ENCODE measurements around the gene DUSP14.

Gene DUSP14

GRCh38 chr17:37555386-37555785 is 65.7 kb downstream of the DUSP14 start:
- Histone ChIP-seq H3K4me3 (ENCODE audit: low read depth in 1 of 2, low read length in 2 of 2) (no peak overlapping the region), H3K9me3 (ENCODE audit: insufficient read depth, low read length, severe bottlenecking) (no peaks in the 10 kb centered on the region), H4K20me1 (ENCODE audit: insufficient read depth, low read length) (no peaks in the 10 kb centered on the region), H3K4me1 (ENCODE audit: insufficient read depth, low read length) (no peaks in the 10 kb centered on the region), H3K27ac (ENCODE audit: low read length) (no peak overlapping the region), H3K79me2 (ENCODE audit: insufficient read depth, low read length) (peaks cover 8% of the 10 kb centered on the region; the same call in 1 of the 2 replicates), H3K9ac (ENCODE audit: low read depth, low read length) (no peak overlapping the region), H3K4me2 (ENCODE audit: insufficient read depth, low read length) (no peak overlapping the region), H3K27me3 (ENCODE audit: insufficient read depth, low read length, poor library complexity) (no peaks in the 10 kb centered on the region), H2AFZ (ENCODE audit: low read depth, low read length) (no peak overlapping the region), H3K36me3 (ENCODE audit: insufficient read depth, low read length) (peaks cover 76% of the 10 kb centered on the region)
- ATAC-seq (ENCODE audit: insufficient read depth, low read depth) (no peak), DNase-seq (no peak)
- no peak for TF ChIP-seq CTCF (IDR thresholded peaks at IDR 0.05; ENCODE audit: borderline replicate concordance, extremely low read depth, low read length, poor library complexity, severe bottlenecking)
- TF ChIP-seq EZH2 (IDR thresholded peaks at IDR 0.05; ENCODE audit: borderline replicate concordance, low read depth, low read length, severe bottlenecking), result no peak

- Histone ChIP-seq H3K4me1 (ENCODE audit: insufficient read depth, low read length) (no peaks in the 10 kb centered on the region), H2AFZ (ENCODE audit: low read depth, low read length) (no peak overlapping the region), H3K36me3 (ENCODE audit: insufficient read depth, low read length) (peaks cover 85% of the 10 kb centered on the region), H3K4me3 (ENCODE audit: low read depth in 1 of 2, low read length in 2 of 2) (no peak overlapping the region), H3K27ac (ENCODE audit: low read length) (no peak overlapping the region), H3K27me3 (ENCODE audit: insufficient read depth, low read length, poor library complexity) (no peaks in the 10 kb centered on the region), H3K4me2 (ENCODE audit: insufficient read depth, low read length) (no peak overlapping the region), H3K79me2 (ENCODE audit: insufficient read depth, low read length) (no peaks in the 10 kb centered on the region), H3K9ac (ENCODE audit: low read depth, low read length) (no peak overlapping the region), H3K9me3 (ENCODE audit: insufficient read depth, low read length, severe bottlenecking) (no peaks in the 10 kb centered on the region), H4K20me1 (ENCODE audit: insufficient read depth, low read length) (no peaks in the 10 kb centered on the region)
- no peak for DNase-seq
- ATAC-seq (ENCODE audit: insufficient read depth, low read depth), result no peak
- TF ChIP-seq CTCF (IDR thresholded peaks at IDR 0.05; ENCODE audit: borderline replicate concordance, extremely low read depth, low read length, poor library complexity, severe bottlenecking) (no peak), EZH2 (IDR thresholded peaks at IDR 0.05; ENCODE audit: borderline replicate concordance, low read depth, low read length, severe bottlenecking) (no peak)
Measured at GRCh38 chr17:37557482-37557881, 67.8 kb downstream of the DUSP14 start.

GRCh38 chr17:37558299-37558698 is 68.6 kb downstream of the DUSP14 start:
- no peak overlapping the region for H3K27ac ChIP-seq (ENCODE audit: low read length)
- no peak overlapping the region for H2AFZ ChIP-seq (ENCODE audit: low read depth, low read length)
- H3K27me3 ChIP-seq (ENCODE audit: insufficient read depth, low read length, poor library complexity), result no peaks in the 10 kb centered on the region
- H4K20me1 ChIP-seq (ENCODE audit: insufficient read depth, low read length), result no peaks in the 10 kb centered on the region
- no peak for ATAC-seq (ENCODE audit: insufficient read depth, low read depth)
- no peaks in the 10 kb centered on the region for H3K79me2 ChIP-seq (ENCODE audit: insufficient read depth, low read length)
- H3K4me1 ChIP-seq (ENCODE audit: insufficient read depth, low read length), result no peaks in the 10 kb centered on the region
- no peak overlapping the region for H3K9ac ChIP-seq (ENCODE audit: low read depth, low read length)
- TF ChIP-seq CTCF (IDR thresholded peaks at IDR 0.05; ENCODE audit: borderline replicate concordance, extremely low read depth, low read length, poor library complexity, severe bottlenecking), result no peak
- no peak for TF ChIP-seq EZH2 (IDR thresholded peaks at IDR 0.05; ENCODE audit: borderline replicate concordance, low read depth, low read length, severe bottlenecking)
- no peak overlapping the region for H3K4me3 ChIP-seq (ENCODE audit: low read depth in 1 of 2, low read length in 2 of 2)
- no peaks in the 10 kb centered on the region for H3K9me3 ChIP-seq (ENCODE audit: insufficient read depth, low read length, severe bottlenecking)
- H3K4me2 ChIP-seq (ENCODE audit: insufficient read depth, low read length), result no peak overlapping the region
- no peak for DNase-seq
- H3K36me3 ChIP-seq (ENCODE audit: insufficient read depth, low read length), result peaks cover 78% of the 10 kb centered on the region

Data from DND-41 (cell line).